Measurements from ENCODE around the gene CYFIP2.

DNA sequence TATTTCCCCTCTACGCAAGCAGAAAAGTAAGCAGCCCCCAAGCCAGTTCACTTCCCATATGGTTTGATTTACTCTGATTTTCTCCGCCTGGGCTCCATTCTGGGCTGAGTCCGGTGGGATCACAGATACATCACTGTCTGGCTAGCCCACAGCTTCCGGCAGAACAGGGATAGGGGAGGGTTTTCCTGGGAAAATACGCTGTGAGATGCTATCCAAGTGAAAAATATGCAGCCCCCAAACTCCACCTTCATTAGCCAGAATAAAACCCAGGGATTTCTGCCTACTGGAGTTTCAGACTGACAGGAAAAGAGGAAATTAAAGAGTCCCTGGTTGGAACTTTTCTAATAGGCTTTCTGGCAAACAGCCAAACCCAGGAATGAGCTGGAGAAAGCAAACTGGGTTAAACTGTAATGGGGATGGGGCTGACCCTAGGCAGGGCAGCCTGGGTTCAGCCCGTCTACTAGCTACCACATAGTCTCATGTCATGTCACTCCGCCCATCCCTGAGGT lies 177.2 kb downstream of the CYFIP2 start:
- TF ChIP-seq, protein P1, sequence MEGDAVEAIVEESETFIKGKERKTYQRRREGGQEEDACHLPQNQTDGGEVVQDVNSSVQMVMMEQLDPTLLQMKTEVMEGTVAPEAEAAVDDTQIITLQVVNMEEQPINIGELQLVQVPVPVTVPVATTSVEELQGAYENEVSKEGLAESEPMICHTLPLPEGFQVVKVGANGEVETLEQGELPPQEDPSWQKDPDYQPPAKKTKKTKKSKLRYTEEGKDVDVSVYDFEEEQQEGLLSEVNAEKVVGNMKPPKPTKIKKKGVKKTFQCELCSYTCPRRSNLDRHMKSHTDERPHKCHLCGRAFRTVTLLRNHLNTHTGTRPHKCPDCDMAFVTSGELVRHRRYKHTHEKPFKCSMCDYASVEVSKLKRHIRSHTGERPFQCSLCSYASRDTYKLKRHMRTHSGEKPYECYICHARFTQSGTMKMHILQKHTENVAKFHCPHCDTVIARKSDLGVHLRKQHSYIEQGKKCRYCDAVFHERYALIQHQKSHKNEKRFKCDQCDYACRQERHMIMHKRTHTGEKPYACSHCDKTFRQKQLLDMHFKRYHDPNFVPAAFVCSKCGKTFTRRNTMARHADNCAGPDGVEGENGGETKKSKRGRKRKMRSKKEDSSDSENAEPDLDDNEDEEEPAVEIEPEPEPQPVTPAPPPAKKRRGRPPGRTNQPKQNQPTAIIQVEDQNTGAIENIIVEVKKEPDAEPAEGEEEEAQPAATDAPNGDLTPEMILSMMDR (IDR thresholded peaks at IDR 0.05; ENCODE audit: low read length) = no peak
- TF ChIP-seq EZH2 (optimal IDR thresholded peaks at IDR 0.05; ENCODE audit: low read depth, low read length) (no peak), EZH2phosphoT487 (IDR thresholded peaks at IDR 0.05; ENCODE audit: low read length) (no peak)
